CD14-positive monocyte (primary cell): ENCODE data around the gene DUOX2. TPM values are rescaled to one million over a fixed set of nuclear protein-coding genes. Genes with fewer than 3 reads are reported as not detected.

ENCODE experiments used
- DNase-seq, 3 donors: peaks; one replicate each; pipeline ENCODE4 v3.0.0-alpha.2; 2011 to 2022
- H2AFZ ChIP-seq: 2 replicates; pipeline ENCODE4 v1.6.0; 2012; ENCODE audit warnings: mild to moderate bottlenecking, low read depth, low read length, inconsistent platforms; ENCODE audit not compliant: insufficient read depth, poor library complexity, severe bottlenecking
- H3K27ac ChIP-seq, 2 donors: 1 replicate in 1 of 2; 2 replicates in 1 of 2; pipeline ENCODE4 v1.5.1; 2012 to 2013; ENCODE audit warnings: low read length in 2 of 2, control low read depth in 1 of 2, inconsistent platforms in 1 of 2, low read depth in 1 of 2, mild to moderate bottlenecking in 1 of 2
- H3K27me3 ChIP-seq, 2 donors: one replicate each; pipeline versions ENCODE4 v1.6.0 to v1.6.1; 2011 to 2013; ENCODE audit warnings: low read length in 2 of 2; ENCODE audit not compliant: control insufficient read depth in 2 of 2, insufficient read depth in 2 of 2
- H3K36me3 ChIP-seq, 2 donors: replicated peaks in 1 of 2; 1 replicate in 1 of 2; 2 replicates in 1 of 2; pipeline versions ENCODE4 v1.5.1 to v1.6.1; 2012 to 2013; ENCODE audit warnings: low read length in 2 of 2, control low read depth in 1 of 2, inconsistent platforms in 1 of 2, mild to moderate bottlenecking in 1 of 2; ENCODE audit not compliant: insufficient read depth in 2 of 2, control insufficient read depth in 1 of 2
- H3K4me1 ChIP-seq, 2 donors: 1 replicate in 1 of 2; 2 replicates in 1 of 2; pipeline versions ENCODE4 v1.5.1 to v1.6.1; 2012 to 2013; ENCODE audit warnings: low read length in 2 of 2, control low read depth in 1 of 2, inconsistent platforms in 1 of 2, mild to moderate bottlenecking in 1 of 2, moderate library complexity in 1 of 2; ENCODE audit not compliant: insufficient read depth in 2 of 2, control insufficient read depth in 1 of 2
- H3K4me2 ChIP-seq: replicated peaks from 2 replicates; pipeline ENCODE3; 2012; ENCODE audit warnings: low read length, moderate library complexity, mild to moderate bottlenecking; ENCODE audit not compliant: poor library complexity, severe bottlenecking; ENCODE audit errors: extremely low read depth
- H3K4me3 ChIP-seq, 3 experiments: fragments of 200-600 bp in 1 of 3; sonication (generic) in 1 of 3; replicated peaks in 1 of 3; 1 replicate in 2 of 3; 2 replicates in 1 of 3; pipeline ENCODE4 v1.5.1; 2011 to 2013; ENCODE audit warnings: low read length in 3 of 3, mild to moderate bottlenecking in 3 of 3, control low read depth in 2 of 3, low read depth in 2 of 3, inconsistent platforms in 1 of 3, moderate library complexity in 1 of 3
- H3K79me2 ChIP-seq: 2 replicates; pipeline ENCODE4 v1.6.0; 2012; ENCODE audit warnings: mild to moderate bottlenecking, control low read depth, inconsistent platforms, low read length, moderate library complexity; ENCODE audit not compliant: insufficient read depth
- H3K9ac ChIP-seq: 2 replicates; pipeline ENCODE4 v1.6.0; 2017; ENCODE audit warnings: low read length, mild to moderate bottlenecking; ENCODE audit not compliant: insufficient read depth, poor library complexity, severe bottlenecking
- H3K9me3 ChIP-seq, 2 donors: replicated peaks in 1 of 2; 1 replicate in 1 of 2; 2 replicates in 1 of 2; pipeline versions ENCODE4 v1.5.1 to v1.6.1; 2012 to 2013; ENCODE audit warnings: low read length in 2 of 2, control low read depth in 1 of 2; ENCODE audit not compliant: control insufficient read depth in 1 of 2, insufficient read depth in 1 of 2
- H4K20me1 ChIP-seq: 2 replicates; pipeline ENCODE4 v1.6.0; 2012; ENCODE audit warnings: mild to moderate bottlenecking, low read length, control low read depth, moderate library complexity; ENCODE audit not compliant: insufficient read depth
- H3K27ac Mint-ChIP-seq, 7 donors: one replicate each; pipeline ENCODE4 v1.8.0; 2020; ENCODE audit warnings: mild to moderate bottlenecking in 7 of 7, mixed read lengths in 7 of 7, moderate library complexity in 6 of 7, inconsistent platforms in 2 of 7
- H3K27me3 Mint-ChIP-seq, 3 donors: one replicate each; pipeline ENCODE4 v1.8.0; 2021 to 2022; ENCODE audit warnings: low read depth in 3 of 3, mild to moderate bottlenecking in 3 of 3, mixed read lengths in 3 of 3, moderate library complexity in 3 of 3, inconsistent platforms in 1 of 3
- H3K36me3 Mint-ChIP-seq, 2 donors: one replicate each; pipeline ENCODE4 v1.8.0; 2020; ENCODE audit warnings: mixed read lengths in 2 of 2, inconsistent platforms in 1 of 2, mild to moderate bottlenecking in 1 of 2
- H3K4me1 Mint-ChIP-seq: one replicate; pipeline ENCODE4 v1.8.0; 2020; ENCODE audit warnings: mild to moderate bottlenecking, mixed read lengths
- H3K4me3 Mint-ChIP-seq, 2 donors: one replicate each; pipeline ENCODE4 v1.8.0; 2020; ENCODE audit warnings: mild to moderate bottlenecking in 2 of 2, mixed read lengths in 2 of 2, moderate library complexity in 1 of 2
- H3K9me3 Mint-ChIP-seq, 7 donors: one replicate each; pipeline ENCODE4 v1.8.0; 2020 to 2022; ENCODE audit warnings: mixed read lengths in 7 of 7, mild to moderate bottlenecking in 6 of 7, moderate library complexity in 6 of 7, inconsistent platforms in 2 of 7
- CTCF ChIP-seq: fragments of 200-600 bp; IDR thresholded peaks from one replicate; pipeline ENCODE4 v1.8.0; 2022; ENCODE audit warnings: antibody characterized with exemption, mild to moderate bottlenecking
- WGBS: methylation state at CpG from one replicate; pipeline ENCODE4 v1.1.5; 2013; ENCODE audit warnings: missing lambda C conversion rate; ENCODE audit not compliant: insufficient coverage; 5-methylcytosine and 5-hydroxymethylcytosine counted together
- intact Hi-C, 2 donors: fragments of 100-400 bp; cut with micrococcal nuclease; formaldehyde crosslinking; loops; one replicate each; pipeline versions ENCODE4 v1.15.0 to v1.15.1; 2023
- polyA plus RNA-seq, 3 donors: library from polyadenylated mRNA; depleted of rRNA in 1 of 3; unstranded in 2 of 3; stranded (reverse) in 1 of 3; fragments of 300-500 nt in 2 of 3; fragments of >200 nt in 1 of 3; fragmentation: Illumina TruSeq in 2 of 3; gene quantifications; 1 replicate in 2 of 3; 2 replicates in 1 of 3; pipeline ENCODE4 v1.2.3, GENCODE V29; 2012 to 2021

Gene DUOX2
- polyA plus RNA-seq, 3 donors, result 0.01 TPM; not detected in 2

GRCh38 chr15:45114751-45115085 is 746 bp upstream of the DUOX2 start:
- H3K4me2 ChIP-seq, result no peak overlapping the region
- no peaks in the 10 kb centered on the region for H3K79me2 ChIP-seq
- peaks cover 5 to 60% of the 10 kb centered on the region in 2 donors for H3K9me3 ChIP-seq
- Mint-ChIP-seq H3K4me1 (peaks cover 47% of the 10 kb centered on the region), H3K27me3 (peaks cover 76 to 87% (median 82%) of the 10 kb centered on the region in 3 donors), H3K4me3 (peak overlapping the region in 1 of 2 donors; percentile 86), H3K27ac (no peak overlapping the region), H3K36me3 (peaks cover 0 to 12% of the 10 kb centered on the region in 2 donors), H3K9me3 (peaks cover 0 to 26% (median 16%) of the 10 kb centered on the region in 7 donors)
- WGBS, result 0% methylated on average over 1 of the region's 2 CpGs
- no peaks in the 10 kb centered on the region for H3K36me3 ChIP-seq
- H3K27me3 ChIP-seq, result peaks cover 67 to 76% of the 10 kb centered on the region in 2 donors
- H3K4me1 ChIP-seq, result peaks cover 28 to 39% of the 10 kb centered on the region in 2 donors
- no peak overlapping the region for H2AFZ ChIP-seq
- DNase-seq, result no peak
- intact Hi-C loops, result no loop called here
- H4K20me1 ChIP-seq, result no peaks in the 10 kb centered on the region
- no peak overlapping the region for H3K27ac ChIP-seq
- no peak overlapping the region for H3K9ac ChIP-seq
- H3K4me3 ChIP-seq, result no peak overlapping the region
- no peak for TF ChIP-seq CTCF

- H3K4me3 Mint-ChIP-seq, result peak overlapping the region in 1 of 2 donors; percentile 86
- Histone ChIP-seq H3K36me3 (no peaks in the 10 kb centered on the region), H3K9me3 (peaks cover 5 to 60% of the 10 kb centered on the region in 2 donors), H3K4me1 (peaks cover 28 to 39% of the 10 kb centered on the region in 2 donors), H3K9ac (no peak overlapping the region), H3K4me2 (no peak overlapping the region), H3K27me3 (peaks cover 70 to 82% of the 10 kb centered on the region in 2 donors), H4K20me1 (no peaks in the 10 kb centered on the region), H2AFZ (no peak overlapping the region), H3K4me3 (no peak overlapping the region), H3K27ac (no peak overlapping the region), H3K79me2 (no peaks in the 10 kb centered on the region)
- WGBS, result 11% methylated on average over 3 of the region's 14 CpGs
- peaks cover 0 to 12% of the 10 kb centered on the region in 2 donors for H3K36me3 Mint-ChIP-seq
- no peak for TF ChIP-seq CTCF
- DNase-seq, result no peak
- H3K4me1 Mint-ChIP-seq, result peaks cover 47% of the 10 kb centered on the region
- intact Hi-C loops, result no loop called here
- H3K9me3 Mint-ChIP-seq, result peaks cover 0 to 26% (median 16%) of the 10 kb centered on the region in 7 donors
- H3K27ac Mint-ChIP-seq, result no peak overlapping the region
- H3K27me3 Mint-ChIP-seq, result peaks cover 86 to 93% (median 86%) of the 10 kb centered on the region in 3 donors
These were observed 487 bp downstream of the DUOX2 start for GRCh38 chr15:45113380-45113990.
